IMR-90 (cell line): Measurements from ENCODE around the gene NPC1. TPM values are rescaled to one million over a fixed set of nuclear protein-coding genes. Genes with fewer than 3 reads are reported as not detected.

Experiments used
- ATAC-seq: fragments of 200-7000 bp; cut with Tn5 transposase; 2 replicates; pipeline ENCODE4 v1.9.1; 2020; ENCODE audit warnings: low read depth, mild to moderate bottlenecking, moderate library complexity
- BruUV-seq: library from RNA; stranded (reverse); fragments of 400-500 nt; replicated peaks from 2 replicates; lab custom pipeline; 2021; lab: Mats Ljungman, UMichigan
- CTCF ChIA-PET: fragments of 300-600 bp; formaldehyde crosslinking; extraction: SDS; loops from one replicate; lab custom pipeline; 2021; ENCODE audit warnings: antibody characterized with exemption; lab: Yijun Ruan, JAX
- POLR2A ChIA-PET: fragments of 300-600 bp; sonication (Branson Sonifier 250); formaldehyde crosslinking; loops from one replicate; lab custom pipeline; 2022; ENCODE audit warnings: antibody characterized with exemption; ENCODE audit not compliant: unreplicated experiment; lab: Charles Lee
- DNase-seq: peaks from one replicate; pipeline ENCODE4 v3.0.0; 2013
- H2AFZ ChIP-seq: replicated peaks from 2 replicates; pipeline ENCODE3; 2013; ENCODE audit warnings: low read length, mild to moderate bottlenecking; ENCODE audit not compliant: poor library complexity
- H2AK5ac ChIP-seq: 2 replicates; pipeline ENCODE4 v1.6.1; 2013; ENCODE audit warnings: low read depth, low read length, inconsistent platforms
- H2AK9ac ChIP-seq: replicated peaks from 2 replicates; pipeline ENCODE3; 2013; ENCODE audit warnings: mild to moderate bottlenecking, low read depth, low read length, moderate library complexity; ENCODE audit not compliant: poor library complexity
- H2BK120ac ChIP-seq: 2 replicates; pipeline ENCODE4 v1.6.1; 2013; ENCODE audit warnings: low read depth, low read length, inconsistent platforms
- H2BK15ac ChIP-seq: 3 replicates; pipeline ENCODE4 v1.6.1; 2013; ENCODE audit warnings: low read depth, low read length, inconsistent platforms
- H2BK20ac ChIP-seq: 2 replicates; pipeline ENCODE4 v1.6.1; 2013; ENCODE audit warnings: low read depth, mild to moderate bottlenecking, inconsistent platforms, low read length, moderate library complexity
- H2BK5ac ChIP-seq: 2 replicates; pipeline ENCODE4 v1.6.1; 2013; ENCODE audit warnings: mild to moderate bottlenecking, low read depth, low read length, inconsistent platforms; ENCODE audit not compliant: poor library complexity, severe bottlenecking
- H3K14ac ChIP-seq: replicated peaks from 2 replicates; pipeline ENCODE4 v1.6.1; 2013; ENCODE audit warnings: low read depth, low read length, inconsistent platforms
- H3K18ac ChIP-seq: 2 replicates; pipeline ENCODE4 v1.6.1; 2013; ENCODE audit warnings: low read depth, low read length, control low read depth
- H3K23ac ChIP-seq: 2 replicates; pipeline ENCODE4 v1.6.1; 2013; ENCODE audit warnings: low read depth, low read length, inconsistent platforms
- H3K27ac ChIP-seq: 2 replicates; pipeline ENCODE4 v1.5.1; 2013; ENCODE audit warnings: mild to moderate bottlenecking, control low read depth, low read length; ENCODE audit not compliant: insufficient read depth
- H3K27me3 ChIP-seq: 2 replicates; pipeline ENCODE4 v1.6.1; 2013; ENCODE audit warnings: low read length; ENCODE audit not compliant: control insufficient read depth, insufficient read depth
- H3K36me3 ChIP-seq: 2 replicates; pipeline ENCODE4 v1.6.1; 2013; ENCODE audit warnings: low read length, mixed read lengths; ENCODE audit not compliant: control insufficient read depth, insufficient read depth
- H3K4ac ChIP-seq: 2 replicates; pipeline ENCODE4 v1.6.1; 2013; ENCODE audit warnings: low read depth, low read length, inconsistent platforms
- H3K4me1 ChIP-seq: 2 replicates; pipeline ENCODE4 v1.6.1; 2013; ENCODE audit warnings: low read length, mixed read lengths; ENCODE audit not compliant: control insufficient read depth, insufficient read depth
- H3K4me2 ChIP-seq: 2 replicates; pipeline ENCODE4 v1.6.1; 2013; ENCODE audit warnings: low read depth, mild to moderate bottlenecking, control low read depth, low read length, moderate library complexity
- H3K4me3 ChIP-seq: 2 replicates; pipeline ENCODE4 v1.5.1; 2013; ENCODE audit warnings: low read depth, mild to moderate bottlenecking, control low read depth, low read length, moderate library complexity; ENCODE audit not compliant: insufficient read depth
- H3K56ac ChIP-seq: 2 replicates; pipeline ENCODE4 v1.6.1; 2013; ENCODE audit warnings: low read length, inconsistent platforms; ENCODE audit not compliant: insufficient read depth; ENCODE audit errors: extremely low read depth
- H3K79me1 ChIP-seq, 2 experiments: 2 replicates each; pipeline ENCODE4 v1.6.1; 2013; ENCODE audit warnings: low read length in 2 of 2, inconsistent platforms in 1 of 2, low read depth in 1 of 2
- H3K9ac ChIP-seq: 2 replicates; pipeline ENCODE4 v1.6.1; 2013; ENCODE audit warnings: low read depth, low read length, control low read depth
- H3K9me1 ChIP-seq: 2 replicates; pipeline ENCODE4 v1.6.1; 2013; ENCODE audit warnings: low read length, inconsistent platforms; ENCODE audit not compliant: insufficient read depth
- H3K9me3 ChIP-seq: 2 replicates; pipeline ENCODE4 v1.6.1; 2013; ENCODE audit warnings: low read length; ENCODE audit not compliant: control insufficient read depth, insufficient read depth
- H4K20me1 ChIP-seq: 2 replicates; pipeline ENCODE4 v1.6.1; 2013; ENCODE audit warnings: low read length, inconsistent platforms; ENCODE audit not compliant: insufficient read depth
- H4K5ac ChIP-seq: 2 replicates; pipeline ENCODE4 v1.6.1; 2013; ENCODE audit warnings: mild to moderate bottlenecking, low read depth, low read length, control low read depth
- H4K8ac ChIP-seq, 2 experiments: 2 replicates each; pipeline ENCODE4 v1.6.1; 2013; ENCODE audit warnings: low read depth in 2 of 2, low read length in 2 of 2, control low read depth in 1 of 2, inconsistent platforms in 1 of 2
- H4K91ac ChIP-seq: 2 replicates; pipeline ENCODE4 v1.6.1; 2013; ENCODE audit warnings: low read depth, low read length, inconsistent platforms; ENCODE audit not compliant: insufficient read depth
- CEBPB ChIP-seq: IDR thresholded peaks from 2 replicates; pipeline ENCODE4 v1.6.1; 2012; ENCODE audit warnings: low read depth, low read length, improper control_type of control experiment
- ELK1 ChIP-seq: fragments of 150-350 bp; IDR thresholded peaks from 2 replicates; pipeline ENCODE4 v1.6.1; 2016; ENCODE audit warnings: low read depth, mild to moderate bottlenecking, low read length, moderate library complexity, borderline replicate concordance
- FOS ChIP-seq: fragments of 150-350 bp; IDR thresholded peaks from 2 replicates; pipeline ENCODE4 v1.6.1; 2016; ENCODE audit warnings: low read depth, low read length
- MAFK ChIP-seq: IDR thresholded peaks from 2 replicates; pipeline ENCODE4 v1.6.1; 2012; ENCODE audit warnings: low read depth, low read length, improper control_type of control experiment
- NFE2L2 ChIP-seq: fragments of 150-350 bp; IDR thresholded peaks from 2 replicates; pipeline ENCODE4 v1.6.1; 2016; ENCODE audit warnings: low read depth, mild to moderate bottlenecking, low read length
- RAD21 ChIP-seq: IDR thresholded peaks from 2 replicates; pipeline ENCODE4 v1.6.1; 2012; ENCODE audit warnings: low read length, improper control_type of control experiment
- RFX5 ChIP-seq: IDR thresholded peaks from 2 replicates; pipeline ENCODE4 v1.8.0; 2012; ENCODE audit warnings: low read depth, mild to moderate bottlenecking, low read length, moderate library complexity
- WGBS, 2 experiments: methylation state at CpG; one replicate each; pipeline versions ENCODE4 v1.1.5 to v1.1.7; 2013; ENCODE audit warnings: missing lambda C conversion rate in 2 of 2; ENCODE audit not compliant: insufficient read length in 1 of 2; ENCODE audit errors: extremely low coverage in 2 of 2; 5-methylcytosine and 5-hydroxymethylcytosine counted together
- dilution Hi-C: fragments of 300-500 bp; cut with HindIII; formaldehyde crosslinking; loops from one replicate; pipeline ENCODE4 v1.14.3; 2018; ENCODE audit warnings: low sequenced_read_pairs; ENCODE audit not compliant: unreplicated experiment
- in situ Hi-C: fragments of 300-500 bp; cut with MboI; formaldehyde crosslinking; loops from 3 replicates; pipeline ENCODE4 v1.14.3; 2019; ENCODE audit warnings: low sequenced_read_pairs, inconsistent platforms, mixed read lengths
- intact Hi-C: fragments of 100-400 bp; cut with micrococcal nuclease; formaldehyde crosslinking; loops from 2 replicates; pipeline ENCODE4 v1.10.0; 2022
- polyA plus RNA-seq, 3 experiments: library from polyadenylated mRNA; depleted of rRNA; stranded (reverse); fragments of >200 nt; gene quantifications; 2 replicates each; pipeline ENCODE4 v1.2.3, GENCODE V29; 2012; ENCODE audit warnings: low replicate concordance in 1 of 3
- total RNA-seq: library from RNA; depleted of rRNA; stranded (reverse); fragments of >200 nt; gene quantifications from 2 replicates; pipeline ENCODE4 v1.2.3, GENCODE V29; 2012
- TF ChIP-seq, protein P1 (sequence below): fragments of 150-350 bp; IDR thresholded peaks from 2 replicates; pipeline ENCODE4 v1.6.1; 2017; ENCODE audit warnings: mild to moderate bottlenecking, antibody characterized with exemption, low read length, low read depth

Gene NPC1
- total and polyA plus RNA-seq, 2 of the 4 experiments (the other 2 are of a cell fraction) = 7.5 to 7.9 TPM

GRCh38 chr18:23548275-23548674 lies 38.0 kb downstream of the NPC1 start:
- H4K91ac ChIP-seq = no peak overlapping the region
- TF ChIP-seq MAFK (no peak), FOS (no peak), RFX5 (no peak), CEBPB (no peak), RAD21 (no peak), ELK1 (no peak), NFE2L2 (no peak)
- TF ChIP-seq, protein P1, sequence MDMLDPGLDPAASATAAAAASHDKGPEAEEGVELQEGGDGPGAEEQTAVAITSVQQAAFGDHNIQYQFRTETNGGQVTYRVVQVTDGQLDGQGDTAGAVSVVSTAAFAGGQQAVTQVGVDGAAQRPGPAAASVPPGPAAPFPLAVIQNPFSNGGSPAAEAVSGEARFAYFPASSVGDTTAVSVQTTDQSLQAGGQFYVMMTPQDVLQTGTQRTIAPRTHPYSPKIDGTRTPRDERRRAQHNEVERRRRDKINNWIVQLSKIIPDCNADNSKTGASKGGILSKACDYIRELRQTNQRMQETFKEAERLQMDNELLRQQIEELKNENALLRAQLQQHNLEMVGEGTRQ = no peak
- no peaks in the 10 kb centered on the region for H3K4me1 ChIP-seq
- H2BK120ac ChIP-seq = no peak overlapping the region
- H3K23ac ChIP-seq = no peak overlapping the region
- dilution Hi-C loops = no loop called here
- H3K4ac ChIP-seq = no peak overlapping the region
- H4K5ac ChIP-seq = no peak overlapping the region
- H3K18ac ChIP-seq = no peak overlapping the region
- H2BK15ac ChIP-seq = no peak overlapping the region
- H2BK5ac ChIP-seq = no peak overlapping the region
- intact Hi-C loops = no loop called here
- H3K36me3 ChIP-seq = peaks cover 41% of the 10 kb centered on the region
- BruUV-seq = no TSS peak
- H4K20me1 ChIP-seq = no peaks in the 10 kb centered on the region
- DNase-seq = no peak
- peaks cover 7% of the 10 kb centered on the region; the same call in 1 of the 2 replicates for H3K9me1 ChIP-seq
- H3K79me1 ChIP-seq = peaks cover 0 to 3% of the 10 kb centered on the region in 2 experiments; a peak in 1 of 4 replicates
- in situ Hi-C loops = no loop called here
- no peaks in the 10 kb centered on the region for H3K9me3 ChIP-seq
- no peak overlapping the region for H3K14ac ChIP-seq
- no peak overlapping the region for H3K4me2 ChIP-seq
- no peak overlapping the region for H2AK5ac ChIP-seq
- H2BK20ac ChIP-seq = no peak overlapping the region
- H2AK9ac ChIP-seq = no peak overlapping the region
- no peak overlapping the region for H4K8ac ChIP-seq
- no peak overlapping the region for H2AFZ ChIP-seq
- H3K56ac ChIP-seq = no peak overlapping the region
- ATAC-seq = no peak
- no peak overlapping the region for H3K27ac ChIP-seq
- CTCF ChIA-PET = no interaction called here
- POLR2A ChIA-PET = no interaction called here
- H3K27me3 ChIP-seq = no peaks in the 10 kb centered on the region
- no peak overlapping the region for H3K4me3 ChIP-seq
- WGBS, 2 experiments = no CpG with 5 or more reads among the region's 2 CpGs
- H3K9ac ChIP-seq = no peak overlapping the region
